T-cell (primary cell): ENCODE measurements around the gene MRPL33. TPM values are rescaled to one million over a fixed set of nuclear protein-coding genes. Genes with fewer than 3 reads are reported as not detected.

Experiments
- ATAC-seq, 4 experiments: fragments of 200-7000 bp in 3 of 4; fragments of 150-1000 bp in 1 of 4; cut with Tn5 transposase; replicated peaks in 1 of 4; 1 replicate in 3 of 4; 2 replicates in 1 of 4; pipeline ENCODE4 v1.10.0; 2021; ENCODE audit warnings: moderate library complexity in 3 of 4, mild to moderate bottlenecking in 2 of 4, moderate number of reproducible peaks in 1 of 4
- CTCF ChIA-PET, 2 donors: fragments of 300-600 bp; sonication (Branson Sonifier 250); formaldehyde crosslinking; loops; one replicate each; lab custom pipeline; 2022; ENCODE audit warnings: antibody characterized with exemption in 2 of 2; lab: Charles Lee
- POLR2A ChIA-PET, 2 donors: fragments of 300-600 bp; sonication (Branson Sonifier 250); formaldehyde crosslinking; loops; one replicate each; lab custom pipeline; 2022; ENCODE audit warnings: antibody characterized with exemption in 2 of 2; lab: Charles Lee
- DNase-seq, 35 experiments: peaks; one replicate each; pipeline versions ENCODE4 v3.0.0 to v3.0.0-alpha.2; 2013 to 2023
- H3K27ac ChIP-seq: one replicate; pipeline ENCODE4 v1.5.1; 2013; ENCODE audit warnings: low read length
- H3K27me3 ChIP-seq, 2 experiments: replicated peaks in 1 of 2; 1 replicate in 1 of 2; 2 replicates in 1 of 2; pipeline versions ENCODE4 v1.6.1 to v1.7.0; 2013; ENCODE audit warnings: low read length in 1 of 2, mixed read lengths in 1 of 2; ENCODE audit not compliant: control insufficient read depth in 2 of 2, insufficient read depth in 2 of 2; ENCODE audit errors: extremely low read depth in 1 of 2
- H3K36me3 ChIP-seq, 2 donors: 1 replicate in 1 of 2; 2 replicates in 1 of 2; pipeline versions ENCODE4 v1.6.1 to v1.7.0; 2013; ENCODE audit warnings: low read length in 1 of 2; ENCODE audit not compliant: control insufficient read depth in 2 of 2, insufficient read depth in 1 of 2; ENCODE audit errors: extremely low read depth in 1 of 2
- H3K4me1 ChIP-seq, 2 experiments: 1 replicate in 1 of 2; 2 replicates in 1 of 2; pipeline versions ENCODE4 v1.6.1 to v1.7.0; 2013; ENCODE audit warnings: low read length in 2 of 2, mixed read lengths in 1 of 2; ENCODE audit not compliant: insufficient read depth in 2 of 2, control insufficient read depth in 1 of 2; ENCODE audit errors: extremely low read depth in 1 of 2
- H3K4me3 ChIP-seq, 2 donors: 1 replicate in 1 of 2; 2 replicates in 1 of 2; pipeline versions ENCODE4 v1.5.1 to v1.7.0; 2013; ENCODE audit warnings: mild to moderate bottlenecking in 2 of 2, low read length in 1 of 2, moderate library complexity in 1 of 2; ENCODE audit not compliant: control insufficient read depth in 1 of 2; ENCODE audit errors: extremely low read depth in 1 of 2
- H3K9me3 ChIP-seq: 2 replicates; pipeline ENCODE4 v1.7.0; 2013
- H3K27ac Mint-ChIP-seq, 2 donors: one replicate each; pipeline ENCODE4 v1.8.0; 2020 to 2021; ENCODE audit warnings: mild to moderate bottlenecking in 2 of 2, mixed read lengths in 2 of 2
- H3K27me3 Mint-ChIP-seq, 2 donors: one replicate each; pipeline ENCODE4 v1.8.0; 2021 to 2022; ENCODE audit warnings: mixed read lengths in 2 of 2
- H3K36me3 Mint-ChIP-seq: one replicate; pipeline ENCODE4 v1.8.0; 2021; ENCODE audit warnings: mixed read lengths
- H3K4me1 Mint-ChIP-seq, 3 donors: one replicate each; pipeline ENCODE4 v1.8.0; 2020 to 2022; ENCODE audit warnings: mixed read lengths in 3 of 3, mild to moderate bottlenecking in 1 of 3
- H3K4me3 Mint-ChIP-seq, 3 donors: one replicate each; pipeline ENCODE4 v1.8.0; 2020 to 2022; ENCODE audit warnings: mild to moderate bottlenecking in 3 of 3, mixed read lengths in 3 of 3, moderate library complexity in 3 of 3
- H3K9me3 Mint-ChIP-seq, 3 donors: one replicate each; pipeline ENCODE4 v1.8.0; 2020 to 2022; ENCODE audit warnings: mixed read lengths in 3 of 3
- WGBS: methylation state at CpG from one replicate; pipeline ENCODE4 v1.1.5; 2013; ENCODE audit warnings: missing lambda C conversion rate; ENCODE audit not compliant: insufficient coverage; 5-methylcytosine and 5-hydroxymethylcytosine counted together
- total RNA-seq, 35 experiments: library from RNA in 6 of 35; stranded (reverse) in 6 of 35; fragments of 120-200 nt in 1 of 35; gene quantifications; one replicate each; pipeline versions ENCODE4 v1.2.1 to v1.2.4 and lab custom pipeline; 2013 to 2026

MRPL33 gene
- total RNA-seq, 5 donors from 2014 or later (not counting 1 experiment from before 2014, with no cell fraction given): 25.9 to 39.4 (median 29.7) TPM

GRCh38 chr2:27799646-27800010, 28.1 kb downstream of the MRPL33 start:
- Histone ChIP-seq H3K27me3 (no peaks in the 10 kb centered on the region), H3K9me3 (no peaks in the 10 kb centered on the region), H3K4me3 (no peak overlapping the region), H3K4me1 (no peaks in the 10 kb centered on the region), H3K36me3 (no peaks in the 10 kb centered on the region), H3K27ac (no peak overlapping the region)
- ATAC-seq (no peak), DNase-seq (no peak)
- no peaks in the 10 kb centered on the region for H3K27me3 Mint-ChIP-seq
- no peak overlapping the region for H3K4me3 Mint-ChIP-seq
- WGBS: 100% methylated on average over 2 of the region's 4 CpGs
- ChIA-PET CTCF (no interaction called here), POLR2A (no interaction called here)
- H3K4me1 Mint-ChIP-seq: no peaks in the 10 kb centered on the region
- no peak overlapping the region for H3K27ac Mint-ChIP-seq
- no peaks in the 10 kb centered on the region for H3K9me3 Mint-ChIP-seq
- H3K36me3 Mint-ChIP-seq: peaks cover 4% of the 10 kb centered on the region

GRCh38 chr2:27800856-27801255, 29.3 kb downstream of the MRPL33 start:
- Histone ChIP-seq H3K36me3 (no peaks in the 10 kb centered on the region), H3K27ac (no peak overlapping the region), H3K27me3 (no peaks in the 10 kb centered on the region), H3K9me3 (no peaks in the 10 kb centered on the region), H3K4me1 (no peaks in the 10 kb centered on the region), H3K4me3 (no peak overlapping the region)
- 92% methylated on average over 2 of the region's 6 CpGs for WGBS
- CTCF ChIA-PET: no interaction called here
- no peak overlapping the region for H3K4me3 Mint-ChIP-seq
- H3K36me3 Mint-ChIP-seq: peaks cover 4% of the 10 kb centered on the region
- H3K27ac Mint-ChIP-seq: no peak overlapping the region
- H3K9me3 Mint-ChIP-seq: no peaks in the 10 kb centered on the region
- no peak for ATAC-seq
- H3K4me1 Mint-ChIP-seq: no peaks in the 10 kb centered on the region
- no peak for DNase-seq
- no peaks in the 10 kb centered on the region for H3K27me3 Mint-ChIP-seq
- POLR2A ChIA-PET: no interaction called here

GRCh38 chr2:27802547-27802946, 31.0 kb downstream of the MRPL33 start:
- DNase-seq: no peak
- POLR2A ChIA-PET: no interaction called here
- no peak for ATAC-seq
- no peak overlapping the region for H3K4me3 ChIP-seq
- H3K27ac Mint-ChIP-seq: no peak overlapping the region
- H3K9me3 Mint-ChIP-seq: no peaks in the 10 kb centered on the region
- no peaks in the 10 kb centered on the region for H3K4me1 ChIP-seq
- peaks cover 4% of the 10 kb centered on the region for H3K36me3 Mint-ChIP-seq
- no peaks in the 10 kb centered on the region for H3K27me3 ChIP-seq
- no peaks in the 10 kb centered on the region for H3K9me3 ChIP-seq
- 90% methylated on average over 2 of the region's 6 CpGs for whole genome bisulfite sequencing
- no peak overlapping the region for H3K4me3 Mint-ChIP-seq
- H3K27me3 Mint-ChIP-seq: no peaks in the 10 kb centered on the region
- H3K27ac ChIP-seq: no peak overlapping the region
- CTCF ChIA-PET: no interaction called here
- H3K4me1 Mint-ChIP-seq: no peaks in the 10 kb centered on the region
- H3K36me3 ChIP-seq: no peaks in the 10 kb centered on the region

- Mint-ChIP-seq H3K4me1 (no peaks in the 10 kb centered on the region), H3K27ac (no peak overlapping the region), H3K36me3 (no peaks in the 10 kb centered on the region), H3K9me3 (no peaks in the 10 kb centered on the region), H3K27me3 (no peaks in the 10 kb centered on the region), H3K4me3 (no peak overlapping the region)
- ChIA-PET CTCF (no interaction called here), POLR2A (no interaction called here)
- WGBS: no CpG with 5 or more reads among the region's 2 CpGs
- Histone ChIP-seq H3K36me3 (no peaks in the 10 kb centered on the region), H3K27me3 (no peaks in the 10 kb centered on the region), H3K4me3 (no peak overlapping the region), H3K4me1 (no peaks in the 10 kb centered on the region), H3K9me3 (no peaks in the 10 kb centered on the region), H3K27ac (no peak overlapping the region)
- no peak for ATAC-seq
- no peak for DNase-seq
These were observed 31.5 kb downstream of the MRPL33 start for GRCh38 chr2:27803046-27803445.

- Histone ChIP-seq H3K4me1 (no peaks in the 10 kb centered on the region), H3K9me3 (no peaks in the 10 kb centered on the region), H3K4me3 (no peak overlapping the region), H3K27ac (no peak overlapping the region), H3K27me3 (no peaks in the 10 kb centered on the region), H3K36me3 (no peaks in the 10 kb centered on the region)
- H3K9me3 Mint-ChIP-seq: no peaks in the 10 kb centered on the region
- ChIA-PET CTCF (no interaction called here), POLR2A (no interaction called here)
- no peaks in the 10 kb centered on the region for H3K36me3 Mint-ChIP-seq
- no peaks in the 10 kb centered on the region for H3K4me1 Mint-ChIP-seq
- ATAC-seq: no peak
- no peak overlapping the region for H3K27ac Mint-ChIP-seq
- no peak overlapping the region for H3K4me3 Mint-ChIP-seq
- no peak for DNase-seq
- no peaks in the 10 kb centered on the region for H3K27me3 Mint-ChIP-seq
These were observed 32.6 kb downstream of the MRPL33 start for GRCh38 chr2:27804146-27804545.

GRCh38 chr2:27805180-27805579, 33.7 kb downstream of the MRPL33 start:
- Mint-ChIP-seq H3K27me3 (no peaks in the 10 kb centered on the region), H3K4me3 (no peak overlapping the region), H3K36me3 (no peaks in the 10 kb centered on the region), H3K4me1 (no peaks in the 10 kb centered on the region), H3K9me3 (no peaks in the 10 kb centered on the region), H3K27ac (no peak overlapping the region)
- WGBS: 50% methylated on average over 2 of the region's 3 CpGs
- Histone ChIP-seq H3K4me3 (no peak overlapping the region), H3K27ac (no peak overlapping the region), H3K36me3 (no peaks in the 10 kb centered on the region), H3K27me3 (no peaks in the 10 kb centered on the region), H3K9me3 (no peaks in the 10 kb centered on the region), H3K4me1 (no peaks in the 10 kb centered on the region)
- no peak for DNase-seq
- ATAC-seq: no peak
- POLR2A ChIA-PET: interaction anchor here in 1 of 2 donors (0.6 kb wide), 1 partner anchor 54 kb away, joined by 4 read pairs; no protein-coding TSS in a partner anchor
- CTCF ChIA-PET: no interaction called here

GRCh38 chr2:27806311-27807059, 35.0 kb downstream of the MRPL33 start:
- Histone ChIP-seq H3K4me1 (no peaks in the 10 kb centered on the region), H3K27me3 (no peaks in the 10 kb centered on the region), H3K4me3 (no peak overlapping the region), H3K9me3 (no peaks in the 10 kb centered on the region), H3K36me3 (no peaks in the 10 kb centered on the region), H3K27ac (no peak overlapping the region)
- POLR2A ChIA-PET: no interaction called here
- CTCF ChIA-PET: no interaction called here
- DNase-seq (no peak), ATAC-seq (no peak)
- no peak overlapping the region for H3K27ac Mint-ChIP-seq
- WGBS: 100% methylated on average over 1 of the region's 5 CpGs
- H3K4me3 Mint-ChIP-seq: no peak overlapping the region
- no peaks in the 10 kb centered on the region for H3K4me1 Mint-ChIP-seq
- H3K27me3 Mint-ChIP-seq: no peaks in the 10 kb centered on the region
- no peaks in the 10 kb centered on the region for H3K36me3 Mint-ChIP-seq
- H3K9me3 Mint-ChIP-seq: no peaks in the 10 kb centered on the region
